Measurements from ENCODE around the gene GNB1L. TPM values are rescaled to one million over a fixed set of nuclear protein-coding genes. Genes with fewer than 3 reads are reported as not detected.

The GNB1L gene
- total and polyA plus RNA-seq, 2 donors (not counting 1 experiment from before 2014, with no cell fraction given) = 6.6 to 12.1 TPM

GRCh38 chr22:19750507-19751490, 103.9 kb downstream of the GNB1L start:
- H3K27ac Mint-ChIP-seq = no peak overlapping the region
- TF ChIP-seq CTCF (IDR thresholded peaks at IDR 0.05) = no peak
- no peak for TF ChIP-seq EZH2 (IDR thresholded peaks at IDR 0.05; ENCODE audit: borderline replicate concordance, insufficient read depth, low read depth, low read length, poor library complexity, severe bottlenecking)
- Histone ChIP-seq H3K27ac (ENCODE audit: low read length in 2 of 2) (no peak overlapping the region), H3K4me2 (replicated peaks; ENCODE audit: low read depth, low read length, poor library complexity, severe bottlenecking) (no peak overlapping the region), H3K27me3 (replicated peaks in 1 of 4; ENCODE audit: control extremely low read depth in 1 of 4, control insufficient read depth in 3 of 4, insufficient read depth in 4 of 4, low read length in 3 of 4) (peaks cover 0 to 42% (median 19%) of the 10 kb centered on the region in 4 experiments), H3K9ac (ENCODE audit: low read length) (no peak overlapping the region), H4K20me1 (ENCODE audit: control insufficient read depth, insufficient read depth, low read length, poor library complexity, severe bottlenecking) (no peaks in the 10 kb centered on the region), H3K4me1 (ENCODE audit: control insufficient read depth in 2 of 2, insufficient read depth in 2 of 2, low read length in 2 of 2) (peaks cover 5 to 14% of the 10 kb centered on the region in 2 donors), H3K9me3 (ENCODE audit: control extremely low read depth in 1 of 3, control insufficient read depth in 2 of 3, insufficient read depth in 1 of 3, low read length in 2 of 3) (peaks cover 0 to 11% (median 0%) of the 10 kb centered on the region in 3 donors), H3K79me2 (ENCODE audit: control insufficient read depth, insufficient read depth, low read length) (no peaks in the 10 kb centered on the region), H3K4me3 (ENCODE audit: control extremely low read depth in 1 of 5, extremely low read depth in 1 of 5, insufficient read depth in 1 of 5, low read depth in 2 of 5, low read length in 4 of 5) (no peak overlapping the region), H2AFZ (ENCODE audit: insufficient read depth, low read depth, low read length, poor library complexity, severe bottlenecking) (no peak overlapping the region), H3K36me3 (replicated peaks in 1 of 2; ENCODE audit: control extremely low read depth in 1 of 2, control insufficient read depth in 1 of 2, extremely low read depth in 1 of 2, insufficient read depth in 2 of 2, low read length in 1 of 2) (no peaks in the 10 kb centered on the region)
- H3K4me3 Mint-ChIP-seq = no peak overlapping the region
- intact Hi-C loops (cut with micrococcal nuclease) = no loop called here
- ChIA-PET CTCF (interaction anchor here (0.8 kb wide), 1 partner anchor 159 kb away, joined by 3 read pairs; no protein-coding TSS in a partner anchor), POLR2A (no interaction called here)
- no peaks in the 10 kb centered on the region for H3K9me3 Mint-ChIP-seq (ENCODE audit: insufficient read depth)
- H3K27me3 Mint-ChIP-seq = peaks cover 25% of the 10 kb centered on the region
- H3K4me1 Mint-ChIP-seq = peaks cover 3% of the 10 kb centered on the region
- no peak for DNase-seq
- ATAC-seq (ENCODE audit: low read depth) = no peak
- 91% methylated on average over 24 of the region's 27 CpGs for WGBS (ENCODE audit: insufficient coverage)

GRCh38 chr22:19749876-19750275, 104.8 kb downstream of the GNB1L start:
- H3K4me3 Mint-ChIP-seq = no peak overlapping the region
- Histone ChIP-seq H3K4me3 (ENCODE audit: control extremely low read depth in 1 of 5, extremely low read depth in 1 of 5, insufficient read depth in 1 of 5, low read depth in 2 of 5, low read length in 4 of 5) (no peak overlapping the region), H3K9me3 (ENCODE audit: control extremely low read depth in 1 of 3, control insufficient read depth in 2 of 3, insufficient read depth in 1 of 3, low read length in 2 of 3) (peaks cover 0 to 8% (median 0%) of the 10 kb centered on the region in 3 donors), H3K4me2 (replicated peaks; ENCODE audit: low read depth, low read length, poor library complexity, severe bottlenecking) (no peak overlapping the region), H3K79me2 (ENCODE audit: control insufficient read depth, insufficient read depth, low read length) (no peaks in the 10 kb centered on the region), H3K9ac (ENCODE audit: low read length) (no peak overlapping the region), H3K4me1 (ENCODE audit: control insufficient read depth in 2 of 2, insufficient read depth in 2 of 2, low read length in 2 of 2) (peaks cover 0 to 5% of the 10 kb centered on the region in 2 donors), H2AFZ (ENCODE audit: insufficient read depth, low read depth, low read length, poor library complexity, severe bottlenecking) (no peak overlapping the region), H3K36me3 (replicated peaks in 1 of 2; ENCODE audit: control extremely low read depth in 1 of 2, control insufficient read depth in 1 of 2, extremely low read depth in 1 of 2, insufficient read depth in 2 of 2, low read length in 1 of 2) (no peaks in the 10 kb centered on the region), H3K27me3 (replicated peaks in 1 of 4; ENCODE audit: control extremely low read depth in 1 of 4, control insufficient read depth in 3 of 4, insufficient read depth in 4 of 4, low read length in 3 of 4) (peaks cover 0 to 34% (median 12%) of the 10 kb centered on the region in 4 experiments), H3K27ac (ENCODE audit: low read length in 2 of 2) (no peak overlapping the region), H4K20me1 (ENCODE audit: control insufficient read depth, insufficient read depth, low read length, poor library complexity, severe bottlenecking) (no peaks in the 10 kb centered on the region)
- ChIA-PET POLR2A (no interaction called here), CTCF (interaction anchor here (0.8 kb wide), 1 partner anchor 160 kb away, joined by 3 read pairs; no protein-coding TSS in a partner anchor)
- ATAC-seq (ENCODE audit: low read depth) (no peak), DNase-seq (no peak)
- peaks cover 22% of the 10 kb centered on the region for H3K27me3 Mint-ChIP-seq
- H3K27ac Mint-ChIP-seq = no peak overlapping the region
- H3K9me3 Mint-ChIP-seq (ENCODE audit: insufficient read depth) = no peaks in the 10 kb centered on the region
- 94% methylated on average over 8 of the region's 12 CpGs for WGBS (ENCODE audit: insufficient coverage)
- intact Hi-C loops (cut with micrococcal nuclease) = no loop called here
- H3K4me1 Mint-ChIP-seq = no peaks in the 10 kb centered on the region
- TF ChIP-seq CTCF (IDR thresholded peaks at IDR 0.05) (no peak), EZH2 (IDR thresholded peaks at IDR 0.05; ENCODE audit: borderline replicate concordance, insufficient read depth, low read depth, low read length, poor library complexity, severe bottlenecking) (no peak)

Data from B cell (primary cell).